Astrocyte of the hippocampus (primary cell): ENCODE measurements around the gene SKAP2.

Experiments
- DNase-seq: peaks from one replicate; pipeline ENCODE4 v3.0.0; 2011; ENCODE audit warnings: low read depth, low spot score

Gene SKAP2

DNA sequence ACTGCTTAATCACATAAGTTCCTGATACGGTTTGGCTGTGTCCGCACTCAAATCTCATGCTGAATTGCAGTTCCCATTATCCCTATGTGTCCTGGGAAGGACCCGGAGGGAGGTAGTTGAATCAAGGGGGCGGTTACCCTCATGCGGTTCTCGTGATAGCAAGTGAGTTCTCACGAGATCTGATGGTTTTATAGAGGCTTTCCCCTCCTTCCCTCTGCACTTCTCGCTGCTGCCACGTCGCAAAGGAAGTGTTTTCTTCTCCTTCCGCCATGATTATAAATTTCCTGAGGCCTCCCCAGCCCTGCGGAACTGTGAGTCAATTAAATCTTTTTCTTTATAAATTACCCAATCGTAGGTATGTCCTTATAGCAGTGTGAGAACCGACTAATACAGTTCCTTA lies 226.2 kb downstream of the SKAP2 start:
- no peak for DNase-seq

- no peak for DNase-seq
Measured at GRCh38 chr7:26637610-26638009, 226.8 kb downstream of the SKAP2 start.

- no peak for DNase-seq
Measured at GRCh38 chr7:26636808-26637207, 227.6 kb downstream of the SKAP2 start.

- DNase-seq: no peak
Measured at GRCh38 chr7:26633557-26633956, 230.8 kb downstream of the SKAP2 start.

- DNase-seq: no peak
Measured at GRCh38 chr7:26631601-26632000, 232.8 kb downstream of the SKAP2 start.

- no peak for DNase-seq
Measured at GRCh38 chr7:26630941-26631580, 233.3 kb downstream of the SKAP2 start.

DNA sequence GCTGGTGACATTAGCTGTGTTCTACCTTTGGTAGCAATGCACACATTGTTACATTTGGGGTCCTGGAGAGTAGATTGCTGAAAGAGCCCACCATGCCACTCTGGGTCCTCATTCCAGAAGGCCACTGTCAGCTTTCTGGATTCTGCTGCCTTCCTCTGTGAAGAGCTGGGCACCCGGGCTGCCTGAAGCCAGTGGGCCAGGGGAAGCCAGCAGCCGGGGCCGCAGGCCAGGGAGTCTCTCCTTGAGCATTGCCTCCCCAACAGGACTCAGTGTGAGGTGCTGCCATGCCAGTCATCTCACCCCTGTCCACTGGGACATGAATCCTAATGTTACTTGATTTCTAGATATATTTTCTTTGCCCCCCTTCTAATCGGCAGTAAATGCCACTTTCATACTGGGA lies 234.0 kb downstream of the SKAP2 start:
- no peak for DNase-seq

- DNase-seq: no peak
Measured at GRCh38 chr7:26629696-26630095, 234.7 kb downstream of the SKAP2 start.

DNA sequence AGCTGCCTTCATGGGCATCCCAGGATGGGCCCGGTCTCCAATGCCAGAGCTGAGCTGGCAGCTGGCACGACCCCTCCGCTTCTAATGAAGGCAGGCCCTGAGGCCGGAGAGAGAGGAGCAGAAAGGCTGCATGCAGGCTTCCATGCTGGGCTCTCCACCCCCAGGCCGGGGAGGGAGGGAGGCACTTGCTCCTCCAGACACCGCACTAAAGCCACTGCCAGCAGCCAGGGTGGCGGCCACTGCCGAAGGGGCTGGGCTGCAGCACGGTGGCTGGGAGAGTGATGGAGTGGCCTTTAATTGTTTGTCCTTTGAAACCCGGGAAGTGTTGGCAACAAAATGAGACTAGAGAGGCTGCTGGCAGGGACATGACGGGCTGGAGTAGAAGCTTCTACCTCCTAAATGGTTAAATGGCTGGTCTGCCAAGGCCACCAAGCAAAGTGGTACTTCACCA lies 236.5 kb downstream of the SKAP2 start:
- DNase-seq: peak; percentile 18

- no peak for DNase-seq
Measured at GRCh38 chr7:26627221-26627620, 237.2 kb downstream of the SKAP2 start.

DNA sequence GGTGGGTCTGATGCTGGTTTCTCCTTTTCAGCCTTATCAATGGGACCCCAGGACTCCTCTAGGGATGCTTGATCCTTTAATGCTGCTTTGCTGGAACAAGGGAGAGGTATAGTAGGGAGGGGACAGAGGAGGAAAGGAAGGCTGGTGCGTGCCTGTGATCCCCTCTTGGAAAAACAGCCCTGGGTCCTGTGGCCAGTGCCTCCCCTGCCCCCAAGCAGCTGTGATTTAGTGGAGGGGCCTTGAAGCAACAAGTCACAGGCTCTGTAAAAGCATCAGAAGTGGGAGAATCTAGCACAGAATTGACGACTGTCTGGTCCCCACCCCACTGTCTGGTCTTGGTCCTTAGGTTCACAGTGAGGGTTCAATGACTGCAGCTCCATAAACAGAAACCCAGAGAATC lies 237.7 kb downstream of the SKAP2 start:
- no peak for DNase-seq

GRCh38 chr7:26626156-26626555 lies 238.2 kb downstream of the SKAP2 start:
- DNase-seq: no peak

GRCh38 chr7:26625286-26625685 lies 239.1 kb downstream of the SKAP2 start:
- no peak for DNase-seq

- DNase-seq: no peak
Measured at GRCh38 chr7:26624839-26625238, 239.6 kb downstream of the SKAP2 start.

DNA sequence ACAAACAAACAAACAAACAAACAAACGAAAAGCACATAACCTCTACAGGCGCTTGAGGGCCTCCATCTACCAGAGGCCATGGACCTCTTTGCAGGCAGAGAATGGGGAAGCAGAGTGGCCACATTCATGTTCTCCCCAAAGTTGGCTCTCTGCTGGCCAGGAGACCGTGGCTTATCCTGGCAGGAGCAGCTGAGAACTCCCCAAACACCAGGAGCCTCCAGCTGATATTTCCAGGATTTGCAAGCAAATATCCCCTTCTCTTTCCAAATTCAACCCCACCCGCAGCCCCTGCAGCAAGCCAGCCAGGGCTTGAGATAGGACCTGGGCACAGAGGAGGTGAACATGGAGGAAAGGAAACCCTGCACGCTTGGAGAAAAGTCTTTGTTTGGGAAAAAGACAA lies 240.0 kb downstream of the SKAP2 start:
- DNase-seq: no peak

GRCh38 chr7:26620352-26620751 lies 244.0 kb downstream of the SKAP2 start:
- DNase-seq: no peak

DNA sequence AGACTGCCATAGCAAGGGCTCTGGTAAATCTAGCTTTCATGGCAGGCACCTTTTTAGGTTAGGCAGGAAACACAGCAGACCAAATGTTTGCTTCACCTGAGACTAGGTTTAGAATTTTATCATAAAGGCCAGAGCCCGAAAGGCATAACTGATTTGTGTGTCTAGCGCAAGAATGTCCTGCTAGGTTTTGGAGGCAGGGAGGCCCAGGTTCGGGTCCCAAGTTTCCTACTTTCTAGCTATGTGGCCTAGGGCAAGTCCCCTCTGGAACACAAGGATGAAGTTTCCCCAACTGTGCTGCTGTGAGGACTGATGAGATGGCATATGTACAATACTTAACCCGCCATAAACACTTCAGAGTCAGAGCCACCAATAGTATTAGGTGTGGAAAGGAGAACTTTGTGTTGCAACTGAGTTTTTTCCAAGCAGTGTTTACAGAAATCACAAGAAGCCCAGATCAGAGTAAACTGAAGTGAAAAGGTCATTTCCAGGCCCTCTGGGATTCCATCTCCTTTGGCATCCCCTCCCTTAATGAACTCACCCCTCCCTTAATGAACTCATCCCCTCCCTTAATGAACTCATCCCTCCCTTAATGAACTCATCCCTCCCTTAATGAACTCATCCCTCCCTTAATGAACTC lies 244.9 kb downstream of the SKAP2 start:
- no peak for DNase-seq

DNA sequence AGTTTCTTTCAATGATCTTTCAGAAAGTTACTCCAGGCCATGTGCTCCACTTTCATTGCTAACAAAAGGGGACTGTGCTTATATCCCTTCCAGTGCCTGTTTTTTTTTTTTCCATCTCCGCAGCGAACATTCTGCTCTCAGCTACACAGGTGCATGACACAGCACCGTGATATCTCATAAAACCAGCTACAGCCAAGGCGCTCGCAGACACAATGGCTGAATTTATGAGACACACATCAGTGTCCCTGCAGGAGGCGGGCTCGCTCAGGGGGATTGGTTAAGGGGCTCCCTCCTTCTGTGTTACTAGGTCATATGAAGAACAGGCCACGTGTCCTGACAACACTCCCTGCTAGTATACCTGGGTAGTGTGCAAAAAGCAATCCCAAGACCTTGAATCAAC lies 245.5 kb downstream of the SKAP2 start:
- DNase-seq: no peak

- no peak for DNase-seq
Measured at GRCh38 chr7:26618449-26618848, 245.9 kb downstream of the SKAP2 start.
